H1 (cell line): ENCODE data around the gene CASZ1.

Experiments
- EZH2 ChIP-seq: fragments of 200-600 bp; sonication (generic); IDR thresholded peaks from 2 replicates; pipeline ENCODE4 v1.7.1; 2012; ENCODE audit warnings: low read depth, mild to moderate bottlenecking, moderate library complexity, low read length, inconsistent platforms; ENCODE audit not compliant: severe bottlenecking
- HDAC6 ChIP-seq: IDR thresholded peaks from one replicate; pipeline ENCODE4 v1.7.1; 2012; ENCODE audit warnings: low read depth, mild to moderate bottlenecking, inconsistent platforms, low read length, moderate library complexity
- NRF1 ChIP-seq: IDR thresholded peaks from 2 replicates; pipeline ENCODE4 v1.6.1; 2011; ENCODE audit warnings: mild to moderate bottlenecking, low read depth, low read length, improper control_type of control experiment
- POLR2A ChIP-seq, 2 experiments: IDR thresholded peaks; 1 replicate in 1 of 2; 2 replicates in 1 of 2; pipeline ENCODE4 v1.6.1; 2011; ENCODE audit warnings: low read depth in 2 of 2, low read length in 2 of 2, mild to moderate bottlenecking in 2 of 2; ENCODE audit errors: control extremely low read depth in 1 of 2
- RAD21 ChIP-seq, 2 experiments: IDR thresholded peaks in 1 of 2; conservative IDR thresholded peaks in 1 of 2; 2 replicates each; pipeline ENCODE4 v1.6.1; 2011; ENCODE audit warnings: low read depth in 2 of 2, low read length in 2 of 2, improper control_type of control experiment in 1 of 2, inconsistent platforms in 1 of 2, mild to moderate bottlenecking in 1 of 2, moderate library complexity in 1 of 2
- RBBP5 ChIP-seq: IDR thresholded peaks from 2 replicates; pipeline ENCODE4 v1.7.1; 2012; ENCODE audit warnings: low read depth, mild to moderate bottlenecking, inconsistent platforms, low read length, moderate library complexity, borderline replicate concordance
- TF ChIP-seq, protein P1 (sequence below): IDR thresholded peaks from 2 replicates; pipeline ENCODE4 v1.6.1; 2011; ENCODE audit warnings: low read length, improper control_type of control experiment
- TF ChIP-seq, protein P2 (sequence below), 3 experiments: IDR thresholded peaks; 1 replicate in 2 of 3; 2 replicates in 1 of 3; pipeline versions ENCODE4 v1.5.1 to v1.6.1; 2011; ENCODE audit warnings: low read length in 3 of 3, mild to moderate bottlenecking in 3 of 3, inconsistent platforms in 2 of 3, low read depth in 1 of 3, moderate library complexity in 1 of 3; ENCODE audit not compliant: insufficient read depth in 1 of 3; ENCODE audit errors: control extremely low read depth in 1 of 3
- TF ChIP-seq, protein P3 (sequence below): IDR thresholded peaks from 2 replicates; pipeline ENCODE4 v1.6.1; 2012; ENCODE audit warnings: low read length, inconsistent platforms
- TF ChIP-seq, protein P4 (sequence below): IDR thresholded peaks from 2 replicates; pipeline ENCODE4 v1.6.1; 2012; ENCODE audit warnings: inconsistent platforms

GRCh38 chr1:10736634-10737586 is 59.5 kb downstream of the CASZ1 start:
- TF ChIP-seq RAD21 (IDR thresholded peaks at IDR 0.05 in 1 of 2, conservative IDR thresholded peaks at IDR 0.05 in 1 of 2; ENCODE audit: low read depth in 2 of 2, low read length in 2 of 2) (no peak), POLR2A (IDR thresholded peaks at IDR 0.05; ENCODE audit: control extremely low read depth in 1 of 2, low read depth in 2 of 2, low read length in 2 of 2) (no peak), EZH2 (no peak), RBBP5 (no peak), NRF1 (no peak), HDAC6 (no peak)
- TF ChIP-seq, protein P1, sequence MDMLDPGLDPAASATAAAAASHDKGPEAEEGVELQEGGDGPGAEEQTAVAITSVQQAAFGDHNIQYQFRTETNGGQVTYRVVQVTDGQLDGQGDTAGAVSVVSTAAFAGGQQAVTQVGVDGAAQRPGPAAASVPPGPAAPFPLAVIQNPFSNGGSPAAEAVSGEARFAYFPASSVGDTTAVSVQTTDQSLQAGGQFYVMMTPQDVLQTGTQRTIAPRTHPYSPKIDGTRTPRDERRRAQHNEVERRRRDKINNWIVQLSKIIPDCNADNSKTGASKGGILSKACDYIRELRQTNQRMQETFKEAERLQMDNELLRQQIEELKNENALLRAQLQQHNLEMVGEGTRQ, result no peak
- TF ChIP-seq, protein P2, sequence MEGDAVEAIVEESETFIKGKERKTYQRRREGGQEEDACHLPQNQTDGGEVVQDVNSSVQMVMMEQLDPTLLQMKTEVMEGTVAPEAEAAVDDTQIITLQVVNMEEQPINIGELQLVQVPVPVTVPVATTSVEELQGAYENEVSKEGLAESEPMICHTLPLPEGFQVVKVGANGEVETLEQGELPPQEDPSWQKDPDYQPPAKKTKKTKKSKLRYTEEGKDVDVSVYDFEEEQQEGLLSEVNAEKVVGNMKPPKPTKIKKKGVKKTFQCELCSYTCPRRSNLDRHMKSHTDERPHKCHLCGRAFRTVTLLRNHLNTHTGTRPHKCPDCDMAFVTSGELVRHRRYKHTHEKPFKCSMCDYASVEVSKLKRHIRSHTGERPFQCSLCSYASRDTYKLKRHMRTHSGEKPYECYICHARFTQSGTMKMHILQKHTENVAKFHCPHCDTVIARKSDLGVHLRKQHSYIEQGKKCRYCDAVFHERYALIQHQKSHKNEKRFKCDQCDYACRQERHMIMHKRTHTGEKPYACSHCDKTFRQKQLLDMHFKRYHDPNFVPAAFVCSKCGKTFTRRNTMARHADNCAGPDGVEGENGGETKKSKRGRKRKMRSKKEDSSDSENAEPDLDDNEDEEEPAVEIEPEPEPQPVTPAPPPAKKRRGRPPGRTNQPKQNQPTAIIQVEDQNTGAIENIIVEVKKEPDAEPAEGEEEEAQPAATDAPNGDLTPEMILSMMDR (IDR thresholded peaks at IDR 0.05; ENCODE audit: control extremely low read depth in 1 of 3, insufficient read depth in 1 of 3, low read depth in 1 of 3, low read length in 3 of 3), result no peak
- TF ChIP-seq, protein P3, sequence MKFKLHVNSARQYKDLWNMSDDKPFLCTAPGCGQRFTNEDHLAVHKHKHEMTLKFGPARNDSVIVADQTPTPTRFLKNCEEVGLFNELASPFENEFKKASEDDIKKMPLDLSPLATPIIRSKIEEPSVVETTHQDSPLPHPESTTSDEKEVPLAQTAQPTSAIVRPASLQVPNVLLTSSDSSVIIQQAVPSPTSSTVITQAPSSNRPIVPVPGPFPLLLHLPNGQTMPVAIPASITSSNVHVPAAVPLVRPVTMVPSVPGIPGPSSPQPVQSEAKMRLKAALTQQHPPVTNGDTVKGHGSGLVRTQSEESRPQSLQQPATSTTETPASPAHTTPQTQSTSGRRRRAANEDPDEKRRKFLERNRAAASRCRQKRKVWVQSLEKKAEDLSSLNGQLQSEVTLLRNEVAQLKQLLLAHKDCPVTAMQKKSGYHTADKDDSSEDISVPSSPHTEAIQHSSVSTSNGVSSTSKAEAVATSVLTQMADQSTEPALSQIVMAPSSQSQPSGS, result no peak
- TF ChIP-seq, protein P4, sequence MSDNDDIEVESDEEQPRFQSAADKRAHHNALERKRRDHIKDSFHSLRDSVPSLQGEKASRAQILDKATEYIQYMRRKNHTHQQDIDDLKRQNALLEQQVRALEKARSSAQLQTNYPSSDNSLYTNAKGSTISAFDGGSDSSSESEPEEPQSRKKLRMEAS, result no peak
